ENCODE results near the gene MVB12B. TPM values are rescaled to one million over a fixed set of nuclear protein-coding genes. Genes with fewer than 3 reads are reported as not detected.

MVB12B gene
- total and polyA plus RNA-seq, 2 of the 4 experiments (the other 2 are of a cell fraction): 2.0 to 4.0 TPM

DNA sequence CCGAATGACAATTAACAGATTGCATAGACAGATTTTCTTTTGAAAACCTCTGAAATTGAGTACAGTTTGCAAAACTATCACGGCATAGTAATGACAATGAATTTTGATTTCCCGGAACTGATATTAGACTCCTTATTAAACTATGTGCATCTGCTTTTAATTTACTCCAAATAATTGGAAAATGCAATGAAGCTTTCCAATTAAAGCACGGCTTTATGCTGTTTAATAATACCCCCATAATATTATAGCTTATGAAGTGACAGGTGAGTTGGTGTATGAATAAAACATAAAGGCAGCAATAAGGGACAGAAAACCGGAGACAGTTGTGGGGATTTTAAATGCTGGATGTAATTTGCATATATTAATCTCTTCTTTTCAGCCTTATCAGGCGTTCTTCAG lies 110.6 kb downstream of the MVB12B start:
- Histone ChIP-seq H2BK5ac (ENCODE audit: low read depth, low read length, poor library complexity, severe bottlenecking) (no peak overlapping the region), H3K4me3 (ENCODE audit: insufficient read depth, low read depth, low read length) (no peak overlapping the region)
- CTCF ChIA-PET: interaction anchor here (1.0 kb wide), 1 partner anchor 9 kb away, joined by 4 read pairs; no protein-coding TSS in a partner anchor

More for the DNA sequence above, 110.6 kb downstream of the MVB12B start:
- no TSS peak for BruUV-seq (replicated peaks)
- POLR2A ChIA-PET (ENCODE audit: unreplicated experiment): no interaction called here
- no peak overlapping the region for H3K9ac ChIP-seq (ENCODE audit: low read depth, low read length)
- H4K8ac ChIP-seq (ENCODE audit: low read depth in 2 of 2, low read length in 2 of 2): no peak overlapping the region
- no peak overlapping the region for H2AK9ac ChIP-seq (replicated peaks; ENCODE audit: low read depth, low read length, poor library complexity)
- DNase-seq (no peak), ATAC-seq (ENCODE audit: low read depth) (no peak)
- peaks cover 8% of the 10 kb centered on the region for H3K4me1 ChIP-seq (ENCODE audit: control insufficient read depth, insufficient read depth, low read length)
- H2AK5ac ChIP-seq (ENCODE audit: low read depth, low read length): no peak overlapping the region
- in situ Hi-C loops (cut with MboI; ENCODE audit: low sequenced_read_pairs) (no loop called here), dilution Hi-C loops (cut with HindIII; ENCODE audit: low sequenced_read_pairs, unreplicated experiment) (no loop called here), intact Hi-C loops (cut with micrococcal nuclease) (no loop called here)
- H3K56ac ChIP-seq (ENCODE audit: extremely low read depth, insufficient read depth, low read length): no peak overlapping the region
- no peak overlapping the region for H3K18ac ChIP-seq (ENCODE audit: low read depth, low read length)
- H4K91ac ChIP-seq (ENCODE audit: insufficient read depth, low read depth, low read length): no peak overlapping the region
- H3K4me2 ChIP-seq (ENCODE audit: low read depth, low read length): no peak overlapping the region
- no peak overlapping the region for H3K23ac ChIP-seq (ENCODE audit: low read depth, low read length)
- no peaks in the 10 kb centered on the region for H4K20me1 ChIP-seq (ENCODE audit: insufficient read depth, low read length)
- no CpG with 5 or more reads among the region's 6 CpGs for WGBS, 2 experiments (ENCODE audit: extremely low coverage in 2 of 2, insufficient read length in 1 of 2)
- H2AFZ ChIP-seq (replicated peaks; ENCODE audit: low read length, poor library complexity): no peak overlapping the region
- H3K27me3 ChIP-seq (ENCODE audit: control insufficient read depth, insufficient read depth, low read length): no peaks in the 10 kb centered on the region
- no peak overlapping the region for H2BK15ac ChIP-seq (ENCODE audit: low read depth, low read length)
- H3K14ac ChIP-seq (replicated peaks; ENCODE audit: low read depth, low read length): no peak overlapping the region
- H3K36me3 ChIP-seq (ENCODE audit: control insufficient read depth, insufficient read depth, low read length): peaks cover 4% of the 10 kb centered on the region; the same call in 1 of the 2 replicates
- no peak overlapping the region for H3K4ac ChIP-seq (ENCODE audit: low read depth, low read length)
- H3K9me1 ChIP-seq (ENCODE audit: insufficient read depth, low read length): no peaks in the 10 kb centered on the region
- TF ChIP-seq BHLHE40 (IDR thresholded peaks at IDR 0.05; ENCODE audit: low read depth, low read length) (no peak), CEBPB (IDR thresholded peaks at IDR 0.05; ENCODE audit: low read depth, low read length) (no peak)
- H3K27ac ChIP-seq (ENCODE audit: insufficient read depth, low read length): no peak overlapping the region
- H3K79me1 ChIP-seq (ENCODE audit: low read depth in 1 of 2, low read length in 2 of 2): no peaks in the 10 kb centered on the region
- H4K5ac ChIP-seq (ENCODE audit: low read depth, low read length): no peak overlapping the region
- no peak overlapping the region for H2BK120ac ChIP-seq (ENCODE audit: low read depth, low read length)
- no peak overlapping the region for H2BK20ac ChIP-seq (ENCODE audit: low read depth, low read length)
- no peaks in the 10 kb centered on the region for H3K9me3 ChIP-seq (ENCODE audit: control insufficient read depth, insufficient read depth, low read length)
